ENCODE data around the gene SH3RF3. TPM values are rescaled to one million over a fixed set of nuclear protein-coding genes. Genes with fewer than 3 reads are reported as not detected.
A peak's percentile ranks its signal among the peaks of the same experiment; 100 is the strongest.

SH3RF3 gene
- total RNA-seq, 2 donors from 2014 or later: 37.4 to 61.7 TPM

- Histone ChIP-seq H3K4me1 (ENCODE audit: control insufficient read depth in 1 of 2, low read depth in 2 of 2) (peaks cover 7 to 35% of the 10 kb centered on the region in 2 donors), H3K27ac (peak overlapping the region; percentile 18 to 88), H3K4me3 (no peak overlapping the region), H3K36me3 (no peaks in the 10 kb centered on the region), H3K27me3 (replicated peaks; ENCODE audit: insufficient read depth) (no peaks in the 10 kb centered on the region), H3K9me3 (no peaks in the 10 kb centered on the region)
- no peak for ATAC-seq (ENCODE audit: insufficient number of reproducible peaks, low FRiP score, low read depth)
- TF ChIP-seq CTCF (IDR thresholded peaks at IDR 0.05): no peak
- no peak for DNase-seq (ENCODE audit: low spot score)
Observed at GRCh38 chr2:109513230-109513629, 384.2 kb downstream of the SH3RF3 start.

- ATAC-seq (ENCODE audit: insufficient number of reproducible peaks, low FRiP score, low read depth) (peak; percentile 90), DNase-seq (ENCODE audit: low spot score) (peak; percentile 28)
- Histone ChIP-seq H3K36me3 (no peaks in the 10 kb centered on the region), H3K9me3 (no peaks in the 10 kb centered on the region), H3K4me3 (peak overlapping the region; percentile 55), H3K27ac (peak overlapping the region; percentile 77 to 88), H3K27me3 (replicated peaks; ENCODE audit: insufficient read depth) (no peaks in the 10 kb centered on the region), H3K4me1 (ENCODE audit: control insufficient read depth in 1 of 2, low read depth in 2 of 2) (peaks cover 7 to 27% of the 10 kb centered on the region in 2 donors)
- no peak for TF ChIP-seq CTCF (IDR thresholded peaks at IDR 0.05)
Observed at GRCh38 chr2:109513749-109514588, 385.0 kb downstream of the SH3RF3 start.

GRCh38 chr2:109514857-109515256 is 385.9 kb downstream of the SH3RF3 start:
- Histone ChIP-seq H3K27me3 (replicated peaks; ENCODE audit: insufficient read depth) (no peaks in the 10 kb centered on the region), H3K36me3 (no peaks in the 10 kb centered on the region), H3K9me3 (no peaks in the 10 kb centered on the region), H3K27ac (peak overlapping the region; percentile 77 to 88), H3K4me3 (no peak overlapping the region), H3K4me1 (ENCODE audit: control insufficient read depth in 1 of 2, low read depth in 2 of 2) (peaks cover 7 to 26% of the 10 kb centered on the region in 2 donors)
- no peak for DNase-seq (ENCODE audit: low spot score)
- TF ChIP-seq CTCF (IDR thresholded peaks at IDR 0.05): no peak
- no peak for ATAC-seq (ENCODE audit: insufficient number of reproducible peaks, low FRiP score, low read depth)

GRCh38 chr2:109516445-109517117 is 387.6 kb downstream of the SH3RF3 start:
- TF ChIP-seq CTCF (IDR thresholded peaks at IDR 0.05): peak; percentile 19
- no peak for ATAC-seq (ENCODE audit: insufficient number of reproducible peaks, low FRiP score, low read depth)

More at GRCh38 chr2:109516445-109517117, 387.6 kb downstream of the SH3RF3 start:
- H3K36me3 ChIP-seq: no peaks in the 10 kb centered on the region
- no peak overlapping the region for H3K4me3 ChIP-seq
- DNase-seq (ENCODE audit: low spot score): no peak
- no peaks in the 10 kb centered on the region for H3K9me3 ChIP-seq
- H3K27me3 ChIP-seq (replicated peaks; ENCODE audit: insufficient read depth): no peaks in the 10 kb centered on the region
- H3K27ac ChIP-seq: no peak overlapping the region
- peaks cover 7 to 21% of the 10 kb centered on the region in 2 donors for H3K4me1 ChIP-seq (ENCODE audit: control insufficient read depth in 1 of 2, low read depth in 2 of 2)

Measured in thoracic aorta (tissue), 2 donors.